ENCODE results near the gene PTPN5. TPM values are rescaled to one million over a fixed set of nuclear protein-coding genes. Genes with fewer than 3 reads are reported as not detected.

Gene PTPN5
- total RNA-seq, 1 experiment from 2014 or later = not detected

- DNase-seq (ENCODE audit: low spot score) = no peak
These were observed 18.5 kb downstream of the PTPN5 start for GRCh38 chr11:18773104-18773503.

GRCh38 chr11:18772211-18772610 is 19.4 kb downstream of the PTPN5 start:
- DNase-seq (ENCODE audit: low spot score) = no peak

GRCh38 chr11:18771266-18772035 is 20.1 kb downstream of the PTPN5 start:
- no peak for DNase-seq (ENCODE audit: low spot score)

GRCh38 chr11:18770479-18771125 is 21.0 kb downstream of the PTPN5 start:
- no peak for DNase-seq (ENCODE audit: low spot score)

GRCh38 chr11:18769802-18770456 is 21.7 kb downstream of the PTPN5 start:
- DNase-seq (ENCODE audit: low spot score) = no peak

- no peak for DNase-seq (ENCODE audit: low spot score)
These were observed 22.6 kb downstream of the PTPN5 start for GRCh38 chr11:18768978-18769377.

- DNase-seq (ENCODE audit: low spot score) = no peak
These were observed 23.1 kb downstream of the PTPN5 start for GRCh38 chr11:18768472-18768901.

- DNase-seq (ENCODE audit: low spot score) = no peak
These were observed 25.6 kb downstream of the PTPN5 start for GRCh38 chr11:18766015-18766414.

GRCh38 chr11:18765554-18765953 is 26.0 kb downstream of the PTPN5 start:
- no peak for DNase-seq (ENCODE audit: low spot score)

- DNase-seq (ENCODE audit: low spot score) = no peak
These were observed 29.9 kb downstream of the PTPN5 start for GRCh38 chr11:18761741-18762140.

GRCh38 chr11:18761144-18761543 is 30.5 kb downstream of the PTPN5 start:
- DNase-seq (ENCODE audit: low spot score) = no peak

GRCh38 chr11:18757811-18758210 is 33.8 kb downstream of the PTPN5 start:
- DNase-seq (ENCODE audit: low spot score) = no peak

- DNase-seq (ENCODE audit: low spot score) = no peak
These were observed 34.7 kb downstream of the PTPN5 start for GRCh38 chr11:18756889-18757288.

GRCh38 chr11:18754308-18754707 is 37.3 kb downstream of the PTPN5 start:
- no peak for DNase-seq (ENCODE audit: low spot score)

- no peak for DNase-seq (ENCODE audit: low spot score)
These were observed 39.1 kb downstream of the PTPN5 start for GRCh38 chr11:18752502-18752901.

- no peak for DNase-seq (ENCODE audit: low spot score)
These were observed 40.7 kb downstream of the PTPN5 start for GRCh38 chr11:18750944-18751343.

GRCh38 chr11:18749681-18750319 is 41.8 kb downstream of the PTPN5 start:
- DNase-seq (ENCODE audit: low spot score) = peak; percentile 89

GRCh38 chr11:18748766-18749365 is 42.7 kb downstream of the PTPN5 start:
- DNase-seq (ENCODE audit: low spot score) = no peak

GRCh38 chr11:18745251-18745650 is 46.3 kb downstream of the PTPN5 start:
- DNase-seq (ENCODE audit: low spot score) = no peak

- DNase-seq (ENCODE audit: low spot score) = no peak
These were observed 47.6 kb downstream of the PTPN5 start for GRCh38 chr11:18743900-18744514.

GRCh38 chr11:18743365-18743764 is 48.2 kb downstream of the PTPN5 start:
- no peak for DNase-seq (ENCODE audit: low spot score)
